HG02798 (cell line): ENCODE data around the gene VIPR2.
A peak's percentile ranks its signal among the peaks of the same experiment; 100 is the strongest.

Experiments
- ATAC-seq: cut with Tn5 transposase; IDR thresholded peaks from one replicate; pipeline ENCODE4 v1.9.1; 2021; ENCODE audit warnings: mild to moderate bottlenecking; ENCODE audit not compliant: unreplicated experiment, poor library complexity

The VIPR2 gene

DNA sequence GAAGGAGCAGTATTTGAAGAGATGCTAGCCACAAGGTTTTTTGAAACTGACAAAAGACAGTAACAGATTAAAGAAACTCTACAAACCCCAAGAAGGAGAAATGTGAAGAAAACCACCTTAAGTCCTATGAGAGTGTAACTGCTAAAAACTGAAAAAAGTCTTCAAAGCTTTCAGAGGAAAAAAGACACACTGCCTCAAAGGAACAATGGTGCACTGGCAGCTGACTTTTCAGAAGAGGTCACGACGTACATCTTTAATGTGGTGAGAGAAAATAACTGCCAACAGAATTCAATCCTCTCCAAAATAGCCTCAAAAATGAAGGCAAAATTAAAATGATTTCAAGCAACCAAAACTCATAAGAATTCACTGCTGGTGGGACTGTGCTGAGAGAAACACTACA is 94.0 kb downstream of the VIPR2 start:
- ATAC-seq = no peak

DNA sequence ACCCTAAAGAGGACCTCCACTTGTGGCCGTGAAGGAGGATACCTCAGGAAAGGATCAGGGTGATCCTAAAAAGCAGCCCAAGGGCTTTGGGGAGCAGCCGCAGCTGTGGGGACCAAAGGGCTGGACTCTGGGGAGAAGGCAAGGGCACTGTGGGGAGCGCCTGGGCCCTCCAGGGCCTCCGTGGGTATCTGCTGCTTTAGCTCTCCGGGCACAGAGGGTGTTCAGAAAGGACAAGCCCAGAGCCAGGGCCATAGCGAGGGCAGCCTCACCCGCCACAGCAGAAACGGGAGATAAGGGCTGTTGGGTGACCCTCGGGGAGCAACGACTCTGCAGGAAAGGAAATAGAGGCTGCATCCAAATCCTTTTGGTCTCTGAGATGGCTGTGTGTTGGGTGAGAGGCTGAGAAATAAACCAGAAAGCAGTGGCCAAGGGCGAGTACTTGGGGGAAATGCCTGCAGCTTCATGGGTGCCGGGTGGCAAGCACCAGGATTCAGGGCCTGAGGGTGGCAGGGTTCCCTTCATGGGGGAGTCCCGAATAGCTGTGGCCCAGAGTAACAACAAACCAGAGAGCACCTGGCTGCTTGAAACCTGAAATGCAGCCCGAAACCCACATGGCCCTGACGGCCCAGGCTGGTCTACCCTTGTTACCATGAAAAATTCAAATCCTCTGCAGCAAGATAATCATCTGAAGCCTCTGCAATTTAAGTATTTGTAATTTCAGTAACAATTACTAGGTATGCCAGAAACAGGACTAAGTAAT is 95.2 kb downstream of the VIPR2 start:
- ATAC-seq = peak; percentile 61

DNA sequence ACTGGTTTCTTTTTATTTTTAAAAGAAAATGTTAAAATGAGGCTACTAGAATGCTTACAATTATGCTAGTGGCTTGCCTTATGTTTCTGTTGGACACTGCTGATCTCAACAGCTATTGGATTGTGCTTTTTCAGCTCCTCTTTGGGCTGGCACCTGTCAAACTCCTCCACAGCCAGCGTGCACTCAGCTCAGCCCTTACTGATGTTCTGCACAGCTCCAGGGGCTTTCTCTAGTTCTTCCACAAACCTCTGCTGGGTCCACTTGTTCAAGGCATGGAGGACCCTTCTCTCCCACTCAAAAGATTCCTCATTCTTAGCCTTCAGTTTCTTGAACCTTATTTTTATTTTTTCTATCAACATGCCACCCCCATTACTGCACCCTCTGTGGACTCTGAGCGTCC is 96.0 kb downstream of the VIPR2 start:
- ATAC-seq = no peak

DNA sequence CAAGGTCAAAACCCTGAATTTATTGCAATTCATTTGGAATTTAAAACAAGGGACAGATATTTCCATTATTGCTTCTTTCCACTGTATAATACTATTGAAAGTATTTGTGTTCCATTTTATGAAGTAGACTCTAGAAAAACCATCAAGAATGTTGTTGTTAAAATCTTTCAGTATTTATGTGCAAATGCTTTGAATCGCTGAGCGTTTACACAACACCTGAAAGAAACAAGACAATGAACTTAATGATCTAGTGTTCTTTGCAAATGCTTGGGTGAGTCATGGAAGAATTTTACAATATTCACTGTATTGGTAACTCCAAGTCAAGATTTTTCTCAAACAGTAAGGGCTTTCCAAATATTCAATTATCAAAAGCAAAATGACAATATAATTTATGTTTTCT is 97.1 kb downstream of the VIPR2 start:
- ATAC-seq = no peak

DNA sequence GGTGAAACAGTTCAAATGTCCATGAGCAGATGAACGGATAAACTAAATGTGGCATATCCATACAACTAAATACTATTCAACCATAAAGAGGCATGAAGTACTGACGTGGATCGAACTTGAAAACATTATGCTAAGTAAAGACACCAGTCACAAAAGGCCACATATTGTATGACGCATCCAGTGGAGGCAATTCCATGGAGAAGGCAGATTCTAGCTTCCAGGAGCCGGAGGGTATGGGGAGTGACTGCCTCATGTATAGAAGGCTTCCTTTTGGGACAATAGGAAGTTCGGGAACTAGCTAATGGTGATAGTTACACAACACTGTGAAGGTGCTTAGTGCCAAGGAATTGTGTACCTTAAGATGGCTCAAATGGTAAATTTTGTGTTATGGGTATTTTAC is 98.4 kb downstream of the VIPR2 start:
- no peak for ATAC-seq

DNA sequence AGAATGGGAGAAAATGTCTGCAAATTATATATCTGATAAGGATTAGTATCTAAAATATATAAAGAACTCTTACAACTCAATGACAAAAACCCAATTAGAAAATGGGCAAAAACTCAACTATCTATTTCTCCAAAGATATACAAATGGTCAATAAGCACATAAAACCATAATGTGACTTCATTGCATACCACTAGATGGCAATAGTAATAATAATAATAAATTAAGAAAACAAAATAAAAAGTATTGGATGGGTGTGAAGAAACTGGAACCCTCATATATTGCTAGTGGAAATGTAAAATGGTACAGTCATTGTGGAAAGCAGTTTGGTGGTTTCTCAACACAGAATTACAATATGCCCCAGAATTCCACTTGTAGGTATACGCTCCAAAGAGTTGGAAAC is 98.8 kb downstream of the VIPR2 start:
- no peak for ATAC-seq

DNA sequence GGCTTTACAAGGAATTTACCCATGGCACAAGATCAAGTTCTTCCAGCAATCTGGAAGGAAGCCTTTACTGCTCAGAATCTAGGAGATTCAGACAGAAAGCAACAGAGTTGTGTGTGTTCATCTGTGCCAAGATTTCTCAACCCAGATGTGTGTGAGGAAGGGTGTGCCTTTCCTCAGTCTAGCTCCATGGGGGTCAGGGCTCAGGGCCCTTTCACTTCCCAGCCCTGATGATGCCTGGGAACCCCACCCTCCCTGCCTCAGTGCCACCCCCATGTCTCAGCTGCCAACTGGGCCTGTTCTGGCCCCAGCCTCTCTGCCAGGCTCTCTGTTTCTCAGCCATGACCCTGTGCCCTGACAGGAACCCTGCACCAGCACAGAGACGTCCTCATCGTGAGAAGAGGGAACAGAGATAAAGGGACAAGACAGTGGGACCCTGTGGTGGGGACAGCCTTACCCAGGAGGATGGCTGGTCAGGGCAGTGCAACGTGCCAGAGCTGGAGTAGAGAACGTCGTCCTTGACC is 102.0 kb downstream of the VIPR2 start:
- no peak for ATAC-seq

DNA sequence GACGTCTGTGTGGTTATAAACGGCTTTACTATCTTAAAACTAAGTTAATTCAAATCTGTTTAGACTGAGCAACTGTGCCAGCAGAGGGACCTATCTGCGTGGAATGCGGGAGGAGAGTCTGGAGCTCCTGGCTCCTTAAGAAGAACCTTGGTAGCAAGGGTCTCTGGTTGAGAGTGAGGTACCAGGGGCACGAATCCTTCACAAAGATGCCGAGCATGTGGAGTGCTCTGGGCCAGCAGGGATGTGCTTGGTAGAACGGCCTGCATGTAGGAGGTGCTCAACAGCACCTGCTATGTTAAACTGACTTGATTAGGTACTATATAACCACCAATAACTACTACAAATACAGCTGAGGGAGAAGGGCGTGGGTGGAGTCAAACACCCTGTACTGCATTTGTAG is 102.6 kb downstream of the VIPR2 start:
- no peak for ATAC-seq

DNA sequence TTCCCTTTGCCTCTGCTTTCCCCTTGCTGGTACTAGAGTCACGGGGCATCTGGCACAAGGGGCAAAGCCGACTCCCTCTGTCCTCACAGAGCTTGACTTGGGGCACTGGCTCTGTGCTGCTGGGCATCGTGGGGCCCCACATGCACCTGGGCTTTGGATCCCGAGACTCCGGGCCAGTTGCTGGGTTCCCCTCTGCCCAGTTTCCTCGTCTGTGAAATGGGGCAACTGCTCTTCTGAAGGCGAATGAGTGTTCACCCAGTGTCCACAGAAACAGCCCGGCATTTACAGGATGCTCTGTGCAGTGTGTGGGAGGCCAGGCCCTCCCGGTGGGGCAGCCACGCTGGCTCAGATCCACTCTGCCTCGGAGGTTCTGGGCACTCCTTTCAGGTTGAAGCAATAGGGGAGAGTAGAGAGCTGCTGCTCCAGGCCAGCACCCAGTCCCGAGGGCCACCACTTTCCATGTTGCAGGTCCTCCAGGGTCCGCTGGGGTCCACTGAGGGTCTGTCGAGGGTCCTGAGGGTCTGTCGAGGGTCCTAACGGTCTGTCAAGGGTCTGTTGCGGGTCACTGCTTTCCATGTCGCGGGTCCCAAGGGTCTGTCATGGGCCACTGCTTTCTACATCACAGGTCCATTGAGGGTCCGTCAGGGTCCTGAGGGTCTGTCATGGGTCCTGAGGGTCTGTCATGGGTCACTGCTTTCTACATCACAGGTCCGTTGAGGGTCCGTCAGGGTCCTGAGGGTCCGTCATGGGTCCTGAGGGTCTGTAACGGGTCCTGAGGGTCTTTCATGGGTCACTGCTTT is 103.6 kb downstream of the VIPR2 start:
- ATAC-seq = no peak

DNA sequence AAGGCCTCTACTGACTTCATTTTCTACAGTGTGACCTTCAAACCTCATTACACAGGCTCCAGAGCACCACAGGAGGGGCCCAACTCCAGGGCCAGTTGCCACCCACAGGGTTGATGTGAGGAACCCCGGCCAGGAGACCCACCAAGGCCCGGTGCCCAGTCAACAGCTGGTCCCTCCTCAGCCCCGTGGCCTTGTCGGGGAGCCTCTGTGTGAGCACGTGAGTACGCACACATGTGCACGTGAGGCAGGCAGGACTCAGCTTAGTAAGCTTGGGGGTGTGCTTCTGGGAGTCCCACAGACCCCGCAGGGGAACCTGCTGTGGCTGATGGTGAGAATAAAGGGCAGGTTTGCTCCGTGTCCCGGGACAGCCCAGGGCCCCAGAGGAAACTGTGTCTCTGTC is 104.5 kb downstream of the VIPR2 start:
- no peak for ATAC-seq

DNA sequence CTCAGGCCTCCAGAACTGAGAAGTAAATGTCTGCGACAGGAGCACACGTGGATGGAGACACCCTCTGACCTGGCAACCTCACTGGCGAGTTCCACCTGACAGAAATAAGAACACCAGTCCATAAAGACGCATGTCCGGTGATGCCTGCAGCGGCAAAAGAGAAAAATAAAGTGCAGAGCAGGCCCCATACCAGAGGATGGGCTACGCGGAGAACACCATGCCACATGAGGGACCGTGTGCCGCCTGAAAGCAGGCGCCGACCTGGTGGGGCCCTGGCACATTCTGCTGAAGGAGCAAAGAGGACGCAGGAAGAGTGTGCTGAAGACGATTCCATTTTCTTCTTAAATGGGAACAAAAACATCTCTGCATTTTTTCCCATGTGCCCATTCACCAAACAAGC is 105.0 kb downstream of the VIPR2 start:
- no peak for ATAC-seq

DNA sequence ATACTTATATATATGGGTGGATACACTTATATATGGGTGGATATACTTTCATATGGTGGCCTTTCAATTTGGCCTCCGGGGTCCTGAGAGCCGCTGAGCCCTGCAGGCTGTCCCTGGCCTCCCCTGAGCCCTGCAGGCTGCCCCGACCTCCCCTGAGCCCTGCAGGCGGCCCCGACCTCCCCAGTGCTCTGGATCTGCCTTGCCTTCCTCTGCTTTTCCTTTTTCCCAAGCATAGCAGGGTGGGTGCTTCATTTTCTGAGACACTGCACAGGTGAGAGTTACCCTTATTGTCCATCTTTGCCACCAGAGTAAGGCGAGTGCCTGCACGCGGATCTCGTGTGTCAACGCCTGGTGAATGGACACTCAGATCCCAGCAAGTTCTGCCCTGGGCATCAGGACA is 106.6 kb downstream of the VIPR2 start:
- no peak for ATAC-seq

DNA sequence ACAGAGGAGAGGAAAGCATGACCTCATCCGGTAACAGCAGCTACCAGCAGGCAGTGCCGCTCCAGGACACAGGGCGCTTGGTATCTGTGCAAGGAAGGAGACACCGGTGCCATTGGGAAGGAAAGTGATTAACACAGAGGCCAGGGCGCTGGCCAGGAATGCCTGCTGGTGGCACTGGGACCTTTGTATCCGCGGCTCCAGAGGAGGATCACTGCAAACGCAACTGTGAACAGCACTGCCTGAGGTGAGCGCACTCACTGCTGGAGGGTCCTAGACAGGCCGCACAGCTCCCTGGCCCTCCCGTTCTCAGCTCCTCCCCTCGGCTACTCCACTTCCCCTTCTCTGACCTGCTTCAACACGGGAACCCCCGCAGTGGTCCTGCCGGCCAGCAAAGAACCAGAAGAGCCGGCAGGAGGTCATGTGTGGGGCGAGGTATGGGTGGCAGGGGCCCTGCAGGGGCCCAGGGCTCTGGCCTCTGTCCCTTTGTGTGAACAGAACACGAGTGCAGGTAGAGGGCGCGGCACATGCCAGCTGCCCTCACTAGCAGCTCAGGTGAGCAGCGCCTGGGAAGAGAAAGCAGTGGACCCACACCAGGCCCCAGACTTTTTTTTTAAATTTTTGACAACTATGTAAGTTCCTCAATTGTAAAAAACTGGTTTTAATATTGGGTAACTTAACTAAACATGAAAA is 107.6 kb downstream of the VIPR2 start:
- no peak for ATAC-seq

DNA sequence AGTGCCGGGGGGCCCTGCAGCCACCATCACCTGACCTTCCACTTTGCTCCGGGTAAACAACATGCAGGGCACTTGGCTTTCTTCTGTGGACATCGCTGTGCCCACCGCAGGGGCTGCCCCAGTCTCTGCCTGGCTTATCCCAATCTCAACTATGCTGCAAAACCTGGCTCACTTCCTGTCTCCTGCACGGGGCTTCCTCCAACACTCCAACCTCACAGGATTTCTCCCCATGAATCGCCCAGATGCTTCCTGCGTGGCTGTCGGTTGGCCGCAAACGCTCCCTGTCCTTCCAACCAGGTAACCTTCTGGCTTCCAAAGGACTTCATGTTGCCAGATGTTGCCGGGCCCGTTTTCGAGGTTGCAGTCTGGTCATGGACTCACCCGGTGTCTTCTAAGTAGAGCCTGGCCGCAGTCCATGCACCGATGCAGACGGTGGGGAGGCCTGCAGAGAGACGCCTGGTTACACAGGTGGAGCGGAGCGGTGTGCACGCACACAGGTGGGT is 109.0 kb downstream of the VIPR2 start:
- no peak for ATAC-seq

DNA sequence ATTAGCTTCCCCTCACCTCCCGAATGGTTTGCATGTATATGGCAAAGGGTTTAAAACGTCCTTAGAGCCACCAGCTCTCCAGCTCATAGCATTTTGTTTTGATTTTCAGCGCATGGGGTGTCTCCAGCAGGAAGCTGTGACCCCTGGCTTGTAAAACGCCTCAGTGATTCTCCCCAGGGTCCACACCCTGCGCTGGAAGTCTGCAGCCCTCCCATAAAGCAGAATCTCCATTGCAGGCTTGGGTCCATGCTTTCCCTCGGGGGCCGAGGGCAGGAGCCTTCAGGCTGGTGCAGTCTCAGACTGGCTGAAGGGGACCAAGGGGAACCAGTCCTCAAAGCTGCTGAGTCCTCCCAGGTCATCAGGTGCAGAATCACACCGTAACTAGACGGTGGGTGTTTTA is 109.7 kb downstream of the VIPR2 start:
- ATAC-seq = no peak

DNA sequence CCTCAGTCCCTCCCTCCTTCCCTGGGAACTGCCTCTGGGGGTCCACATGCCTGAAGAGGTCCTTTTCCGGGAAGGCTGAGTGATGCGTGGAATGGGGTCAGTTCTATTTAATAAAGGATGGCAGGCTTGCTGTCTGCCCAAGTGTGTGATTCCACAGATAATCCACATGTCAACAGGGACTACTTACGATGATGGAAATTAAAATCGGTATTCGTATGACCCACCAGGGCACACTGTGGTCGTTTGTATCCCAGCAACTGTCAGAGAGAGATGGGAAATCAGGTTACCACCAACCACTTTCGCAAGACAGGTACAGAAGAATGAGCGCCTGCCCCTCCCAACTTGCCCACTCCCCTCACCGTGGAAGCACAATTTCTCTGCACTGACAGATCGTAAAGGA is 110.3 kb downstream of the VIPR2 start:
- no peak for ATAC-seq

DNA sequence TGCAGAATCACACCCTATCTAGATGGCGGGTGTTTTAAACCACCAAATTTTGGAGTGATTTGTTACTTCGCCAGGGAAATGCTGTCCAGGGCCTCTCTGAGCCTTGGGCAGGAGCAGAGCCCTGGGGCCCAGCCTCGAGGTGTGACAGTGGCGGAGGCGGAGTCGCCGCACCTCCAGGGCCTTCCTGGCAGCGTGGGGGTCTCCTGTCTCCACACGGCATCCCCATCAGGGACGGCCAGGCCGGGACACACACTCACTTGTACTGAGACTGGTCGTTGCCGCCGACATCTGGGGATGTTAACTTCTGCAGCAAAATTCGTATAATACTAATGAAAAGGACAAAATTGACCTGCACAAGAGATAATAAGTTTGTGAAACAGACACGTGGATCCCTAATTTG is 110.7 kb downstream of the VIPR2 start:
- ATAC-seq = no peak

DNA sequence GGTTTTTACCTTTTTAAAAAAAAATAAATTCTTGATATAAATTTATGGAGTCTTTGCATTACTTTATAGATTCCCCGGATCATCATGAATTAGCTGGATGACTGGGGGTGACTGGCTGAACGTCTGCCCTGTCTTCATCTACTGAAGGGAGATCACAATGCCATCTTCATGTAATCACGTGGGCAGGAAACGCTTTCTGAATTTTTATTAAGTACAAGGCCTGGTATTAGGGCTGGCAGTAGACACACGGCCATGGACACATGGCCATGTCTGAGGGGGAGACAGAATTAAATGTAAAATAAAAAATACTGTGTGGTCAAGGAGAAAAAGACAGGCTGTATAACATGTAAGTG is 111.2 kb downstream of the VIPR2 start:
- ATAC-seq = no peak

DNA sequence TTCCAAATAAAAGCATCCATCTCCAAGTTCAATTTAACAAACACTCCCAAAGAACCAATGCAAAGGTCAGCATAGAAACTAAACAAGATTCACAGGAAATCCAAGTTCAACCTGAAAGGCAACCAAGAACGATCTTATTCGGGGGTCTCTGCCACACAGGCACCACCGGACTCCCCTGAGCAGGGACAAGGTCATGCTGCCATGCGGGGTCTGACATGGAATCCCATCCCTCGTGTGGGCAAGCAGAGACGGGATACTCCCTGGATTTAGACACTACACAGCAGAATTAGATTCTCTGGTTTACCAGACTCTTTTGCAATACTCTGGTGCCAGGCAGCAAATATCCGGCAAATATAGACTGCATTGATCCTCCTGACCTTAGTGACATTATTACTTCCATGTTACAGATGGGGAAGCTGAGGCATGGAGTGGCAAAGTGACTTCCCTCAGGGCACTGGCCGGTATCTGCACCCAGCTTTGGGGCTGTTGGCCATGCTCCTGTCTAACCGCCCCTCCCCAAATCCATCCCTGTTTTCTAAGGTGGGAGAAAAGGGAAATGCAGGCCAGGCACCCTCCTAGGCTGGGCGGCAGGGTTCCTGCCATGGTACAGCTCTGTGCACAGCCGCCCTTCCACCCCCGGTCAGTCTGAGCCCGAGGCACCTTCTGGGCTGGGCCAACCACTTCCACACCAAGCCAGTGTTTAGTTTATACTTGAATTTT is 111.8 kb downstream of the VIPR2 start:
- no peak for ATAC-seq

DNA sequence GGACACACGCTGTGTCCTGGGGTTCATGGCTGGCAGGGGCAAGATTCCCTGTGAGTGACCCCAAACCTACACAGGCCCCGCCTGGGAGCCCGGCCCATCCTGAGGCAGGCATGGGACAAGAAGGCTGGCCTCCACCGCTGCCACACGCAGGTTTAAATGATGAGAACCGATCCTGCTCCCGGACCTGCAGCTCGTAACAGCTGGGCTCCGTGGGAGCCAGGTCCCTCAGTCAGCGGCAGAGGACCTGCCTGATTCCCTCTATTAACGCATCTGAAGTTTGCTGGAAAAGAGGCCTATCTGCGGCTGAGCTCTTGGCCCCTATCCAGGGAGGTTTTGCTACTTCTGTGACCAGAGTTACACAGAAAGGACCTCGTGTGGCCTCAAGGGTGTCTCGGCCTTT is 112.3 kb downstream of the VIPR2 start:
- no peak for ATAC-seq
